ENCODE results near the gene SLC43A2.

GRCh38 chr17:1634841-1635650 is 6.4 kb upstream of the SLC43A2 start:
- TF ChIP-seq, protein P1, sequence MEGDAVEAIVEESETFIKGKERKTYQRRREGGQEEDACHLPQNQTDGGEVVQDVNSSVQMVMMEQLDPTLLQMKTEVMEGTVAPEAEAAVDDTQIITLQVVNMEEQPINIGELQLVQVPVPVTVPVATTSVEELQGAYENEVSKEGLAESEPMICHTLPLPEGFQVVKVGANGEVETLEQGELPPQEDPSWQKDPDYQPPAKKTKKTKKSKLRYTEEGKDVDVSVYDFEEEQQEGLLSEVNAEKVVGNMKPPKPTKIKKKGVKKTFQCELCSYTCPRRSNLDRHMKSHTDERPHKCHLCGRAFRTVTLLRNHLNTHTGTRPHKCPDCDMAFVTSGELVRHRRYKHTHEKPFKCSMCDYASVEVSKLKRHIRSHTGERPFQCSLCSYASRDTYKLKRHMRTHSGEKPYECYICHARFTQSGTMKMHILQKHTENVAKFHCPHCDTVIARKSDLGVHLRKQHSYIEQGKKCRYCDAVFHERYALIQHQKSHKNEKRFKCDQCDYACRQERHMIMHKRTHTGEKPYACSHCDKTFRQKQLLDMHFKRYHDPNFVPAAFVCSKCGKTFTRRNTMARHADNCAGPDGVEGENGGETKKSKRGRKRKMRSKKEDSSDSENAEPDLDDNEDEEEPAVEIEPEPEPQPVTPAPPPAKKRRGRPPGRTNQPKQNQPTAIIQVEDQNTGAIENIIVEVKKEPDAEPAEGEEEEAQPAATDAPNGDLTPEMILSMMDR (IDR thresholded peaks at IDR 0.05; ENCODE audit: borderline replicate concordance, extremely low read depth, low read length, poor library complexity, severe bottlenecking), result no peak
- no peak for TF ChIP-seq EZH2 (IDR thresholded peaks at IDR 0.05; ENCODE audit: borderline replicate concordance, low read depth, low read length, severe bottlenecking)

Data from DND-41 (cell line).